Stomach smooth muscle (tissue), 2 donors: Measurements from ENCODE around the gene NOD1.

Experiments used
- H3K27ac ChIP-seq: one replicate; pipeline ENCODE4 v1.7.0; 2013; ENCODE audit warnings: mild to moderate bottlenecking, low read length, inconsistent platforms
- H3K27me3 ChIP-seq, 2 donors: one replicate each; pipeline ENCODE4 v1.7.0; 2013; ENCODE audit warnings: low read length in 2 of 2; ENCODE audit not compliant: insufficient read depth in 2 of 2, control insufficient read depth in 1 of 2
- H3K36me3 ChIP-seq, 2 donors: one replicate each; pipeline ENCODE4 v1.7.0; 2013; ENCODE audit warnings: low read length in 2 of 2; ENCODE audit not compliant: control insufficient read depth in 2 of 2, insufficient read depth in 2 of 2
- H3K4me1 ChIP-seq: one replicate; pipeline ENCODE4 v1.7.0; 2013; ENCODE audit warnings: low read length; ENCODE audit not compliant: control insufficient read depth, insufficient read depth
- H3K4me3 ChIP-seq, 2 donors: one replicate each; pipeline ENCODE4 v1.7.0; 2013; ENCODE audit warnings: low read length in 2 of 2
- H3K9ac ChIP-seq, 2 donors: one replicate each; pipeline ENCODE4 v1.7.0; 2013; ENCODE audit warnings: low read length in 2 of 2, mild to moderate bottlenecking in 1 of 2
- H3K9me3 ChIP-seq, 2 donors: one replicate each; pipeline ENCODE4 v1.7.0; 2013; ENCODE audit warnings: low read length in 2 of 2; ENCODE audit not compliant: control insufficient read depth in 2 of 2
- donor health status: healthy.
- donor health status: Pancreatic carcinoma.

Gene NOD1

DNA sequence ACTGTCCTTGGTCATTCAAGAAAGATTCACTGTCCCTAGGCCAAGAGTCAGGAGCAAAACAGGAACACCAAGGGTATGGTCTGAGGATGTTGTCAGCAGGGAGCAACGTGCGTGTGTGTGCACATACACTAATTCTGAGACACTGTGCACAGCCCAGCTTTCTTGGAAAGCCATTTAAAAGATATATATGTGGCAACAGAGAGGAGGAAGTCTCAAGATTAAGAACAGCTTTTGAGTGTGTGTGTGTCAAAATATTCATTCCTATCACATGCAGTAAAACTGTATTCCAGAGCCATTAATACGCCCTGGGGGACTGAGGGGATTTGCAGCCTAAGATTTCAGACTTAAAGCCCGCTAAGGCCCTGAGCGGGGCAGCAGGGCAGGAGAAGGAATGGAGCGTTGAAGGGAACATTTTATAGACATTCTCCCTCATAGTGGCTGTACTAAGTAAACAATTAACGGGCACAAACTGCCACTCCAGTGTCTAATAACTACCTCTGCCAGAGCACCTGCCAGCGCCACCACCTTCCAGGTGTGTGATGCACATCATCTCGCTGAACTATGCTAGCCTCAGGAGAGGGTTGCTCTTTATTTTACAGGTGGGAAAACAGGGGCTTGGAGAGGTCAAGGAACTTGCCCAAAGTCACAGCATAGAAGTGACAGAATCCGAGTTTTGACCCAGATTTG is 2.0 kb downstream of the NOD1 start:
- H3K4me3 ChIP-seq, result peak overlapping the region in 1 of 2 donors; percentile 35
- peak overlapping the region in 1 of 2 donors; percentile 29 for H3K9ac ChIP-seq
- peaks cover 63% of the 10 kb centered on the region for H3K4me1 ChIP-seq
- H3K27ac ChIP-seq, result peak overlapping the region; percentile 87
- H3K27me3 ChIP-seq, result no peaks in the 10 kb centered on the region
- no peaks in the 10 kb centered on the region for H3K36me3 ChIP-seq
- H3K9me3 ChIP-seq, result no peaks in the 10 kb centered on the region

DNA sequence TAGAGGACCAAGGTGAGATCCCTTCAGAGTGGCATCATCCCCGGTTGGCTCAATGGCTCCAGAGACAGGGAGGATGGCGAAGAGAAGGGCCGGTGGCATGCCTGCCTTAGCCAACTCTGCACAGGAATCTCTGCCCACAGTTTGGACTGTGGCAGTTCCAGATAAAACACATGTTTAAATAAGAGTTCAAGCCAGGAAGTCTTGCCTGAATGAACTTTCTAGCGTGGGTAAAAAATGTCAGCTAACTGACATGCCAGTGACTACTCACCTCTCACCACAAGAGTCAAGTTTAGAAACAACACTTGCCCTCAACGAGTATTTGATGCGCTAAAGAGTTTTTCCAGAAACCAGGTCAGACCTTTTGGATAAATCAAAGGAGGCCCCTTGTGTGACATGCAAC is 3.0 kb downstream of the NOD1 start:
- H3K4me1 ChIP-seq, result peaks cover 72% of the 10 kb centered on the region
- no peak overlapping the region for H3K9ac ChIP-seq
- peak overlapping the region; percentile 58 for H3K27ac ChIP-seq
- H3K36me3 ChIP-seq, result no peaks in the 10 kb centered on the region
- no peaks in the 10 kb centered on the region for H3K27me3 ChIP-seq
- no peak overlapping the region for H3K4me3 ChIP-seq
- no peaks in the 10 kb centered on the region for H3K9me3 ChIP-seq

DNA sequence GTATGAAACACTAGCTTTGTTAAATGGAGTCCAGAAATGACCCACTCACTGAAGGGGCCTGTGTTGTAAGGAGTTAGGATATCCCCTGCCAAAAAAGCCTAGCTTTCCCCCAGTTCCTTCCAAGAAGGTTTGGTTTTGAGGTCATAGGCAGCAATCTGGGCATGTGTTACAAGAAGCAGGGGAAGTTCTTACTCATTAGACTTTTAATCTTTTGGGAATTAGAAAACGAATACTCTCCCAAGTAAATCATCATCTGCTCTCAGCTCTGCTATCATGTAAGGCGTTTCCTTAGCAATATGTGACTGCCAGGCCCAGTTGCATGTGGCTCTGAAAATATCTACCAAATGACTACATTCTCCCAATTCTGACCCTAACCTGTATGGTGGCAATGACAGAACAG is 3.7 kb downstream of the NOD1 start:
- Histone ChIP-seq H3K27ac (peak overlapping the region; percentile 58), H3K4me1 (peaks cover 79% of the 10 kb centered on the region), H3K9ac (no peak overlapping the region), H3K36me3 (no peaks in the 10 kb centered on the region), H3K9me3 (no peaks in the 10 kb centered on the region), H3K4me3 (peak overlapping the region in 1 of 2 donors; percentile 22), H3K27me3 (no peaks in the 10 kb centered on the region)

DNA sequence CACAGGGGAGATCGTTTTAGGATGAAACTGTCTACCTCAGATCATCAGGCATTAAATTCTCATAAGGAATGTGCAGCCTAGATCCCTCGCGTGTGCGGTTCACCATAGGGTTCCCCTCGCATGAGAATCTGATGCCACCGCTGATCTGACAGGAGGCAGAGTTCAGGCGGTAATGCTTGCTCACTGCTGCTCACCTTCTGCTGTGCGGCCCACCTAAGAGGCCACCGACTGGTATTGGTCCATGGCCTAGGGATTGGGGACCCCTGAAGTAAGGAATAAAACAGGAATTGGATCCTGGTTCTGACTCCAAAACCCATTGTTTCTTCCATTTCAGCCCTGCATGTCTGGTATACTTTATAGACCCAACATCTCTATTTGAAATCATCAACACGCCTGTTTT is 4.1 kb downstream of the NOD1 start:
- H3K27me3 ChIP-seq, result no peaks in the 10 kb centered on the region
- peak overlapping the region; percentile 58 for H3K27ac ChIP-seq
- H3K9me3 ChIP-seq, result no peaks in the 10 kb centered on the region
- H3K9ac ChIP-seq, result no peak overlapping the region
- peak overlapping the region in 1 of 2 donors; percentile 22 for H3K4me3 ChIP-seq
- no peaks in the 10 kb centered on the region for H3K36me3 ChIP-seq
- H3K4me1 ChIP-seq, result peaks cover 81% of the 10 kb centered on the region

GRCh38 chr7:30473903-30474302 is 4.7 kb downstream of the NOD1 start:
- Histone ChIP-seq H3K4me3 (no peak overlapping the region), H3K36me3 (no peaks in the 10 kb centered on the region), H3K9me3 (no peaks in the 10 kb centered on the region), H3K9ac (no peak overlapping the region), H3K4me1 (peaks cover 86% of the 10 kb centered on the region), H3K27me3 (no peaks in the 10 kb centered on the region), H3K27ac (peak overlapping the region; percentile 46)

DNA sequence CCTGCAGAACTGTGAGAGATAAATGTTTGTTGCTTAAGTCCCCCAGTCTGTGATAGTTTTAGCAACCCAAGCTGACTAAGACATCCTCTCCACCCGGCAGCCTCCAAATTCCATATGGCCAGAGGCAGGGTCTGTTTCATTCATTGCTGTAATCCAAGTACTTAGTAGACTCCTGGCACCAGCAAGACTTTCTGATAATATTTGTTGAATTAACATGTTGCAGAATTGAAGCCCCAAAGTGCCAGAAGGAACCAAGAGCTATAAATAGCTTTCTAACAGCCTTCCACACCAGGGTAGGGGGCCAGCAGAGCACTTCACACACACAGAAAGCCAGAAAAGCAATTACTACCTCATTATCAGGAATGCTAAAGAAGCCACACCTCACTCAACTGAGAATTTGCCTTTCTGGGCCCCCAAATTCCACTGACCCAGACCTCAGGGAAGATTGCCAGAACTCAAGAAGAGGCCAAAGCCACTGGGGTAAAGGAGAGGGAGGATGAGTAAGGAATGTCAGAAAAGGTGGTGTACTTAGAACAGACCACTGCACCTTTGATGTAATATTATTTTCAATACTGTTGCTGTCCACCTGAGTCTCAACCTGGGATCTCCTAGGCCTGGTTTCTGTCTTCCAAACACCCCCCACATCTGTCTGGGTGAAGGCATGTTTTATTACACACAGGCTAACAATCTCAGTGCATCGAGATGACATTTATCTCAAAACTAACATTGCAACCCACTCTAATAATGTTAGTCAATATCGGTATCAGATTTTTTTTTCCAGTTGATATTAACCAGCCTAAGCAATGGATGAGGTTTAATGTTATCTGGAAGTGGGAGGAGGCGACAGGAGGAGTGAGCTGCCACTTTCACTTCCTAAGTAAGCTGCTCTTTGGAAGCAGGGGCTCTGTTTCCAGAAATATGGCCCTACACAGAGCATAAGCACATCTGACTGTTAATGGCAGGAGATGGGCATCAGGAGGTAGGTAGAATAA is 5.5 kb downstream of the NOD1 start:
- H3K36me3 ChIP-seq, result no peaks in the 10 kb centered on the region
- peaks cover 89% of the 10 kb centered on the region for H3K4me1 ChIP-seq
- no peaks in the 10 kb centered on the region for H3K27me3 ChIP-seq
- no peak overlapping the region for H3K4me3 ChIP-seq
- no peaks in the 10 kb centered on the region for H3K9me3 ChIP-seq
- no peak overlapping the region for H3K9ac ChIP-seq
- H3K27ac ChIP-seq, result peak overlapping the region; percentile 92

DNA sequence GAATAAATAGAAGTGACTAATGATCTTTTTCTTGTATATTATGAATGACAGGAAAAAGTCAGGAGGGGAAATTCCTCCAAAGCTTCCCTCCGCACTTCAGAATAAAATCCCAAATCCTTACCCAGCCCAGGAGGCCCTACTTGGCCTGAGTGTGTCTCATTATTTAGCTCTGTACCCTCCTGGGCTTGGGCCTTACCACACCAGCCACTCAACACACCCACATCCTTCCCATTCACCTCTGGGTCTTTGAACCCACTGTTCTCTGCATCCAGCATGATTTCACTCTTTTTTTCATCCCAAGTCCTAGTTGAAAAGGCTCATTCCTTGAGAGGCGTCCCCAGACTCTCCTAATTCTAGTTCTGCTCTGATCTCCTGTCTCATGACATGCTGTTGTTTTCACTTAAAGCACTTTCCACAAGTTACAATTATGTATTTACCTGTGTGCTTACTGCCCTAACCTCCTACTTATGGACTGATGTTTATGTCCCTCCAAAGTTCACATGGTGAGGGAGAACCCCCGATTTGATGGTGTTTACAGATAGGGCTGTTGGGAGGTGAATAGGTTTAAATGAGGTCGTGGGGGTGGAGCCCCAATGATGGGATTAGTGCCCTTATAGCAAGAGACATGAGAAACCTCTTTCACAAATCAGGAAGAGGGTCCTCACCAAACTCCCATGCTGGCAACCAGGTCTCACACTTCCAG is 6.4 kb downstream of the NOD1 start:
- Histone ChIP-seq H3K9ac (no peak overlapping the region), H3K4me3 (no peak overlapping the region), H3K4me1 (peaks cover 80% of the 10 kb centered on the region), H3K36me3 (no peaks in the 10 kb centered on the region), H3K9me3 (no peaks in the 10 kb centered on the region), H3K27ac (peak overlapping the region; percentile 92), H3K27me3 (no peaks in the 10 kb centered on the region)

- H3K36me3 ChIP-seq, result no peaks in the 10 kb centered on the region
- H3K4me1 ChIP-seq, result peaks cover 73% of the 10 kb centered on the region
- H3K27ac ChIP-seq, result peak overlapping the region; percentile 92
- H3K9me3 ChIP-seq, result no peaks in the 10 kb centered on the region
- peak overlapping the region in 1 of 2 donors; percentile 1 for H3K9ac ChIP-seq
- H3K27me3 ChIP-seq, result no peaks in the 10 kb centered on the region
- peak overlapping the region in 1 of 2 donors; percentile 60 for H3K4me3 ChIP-seq
Measured at GRCh38 chr7:30471205-30471604, 7.4 kb downstream of the NOD1 start.

DNA sequence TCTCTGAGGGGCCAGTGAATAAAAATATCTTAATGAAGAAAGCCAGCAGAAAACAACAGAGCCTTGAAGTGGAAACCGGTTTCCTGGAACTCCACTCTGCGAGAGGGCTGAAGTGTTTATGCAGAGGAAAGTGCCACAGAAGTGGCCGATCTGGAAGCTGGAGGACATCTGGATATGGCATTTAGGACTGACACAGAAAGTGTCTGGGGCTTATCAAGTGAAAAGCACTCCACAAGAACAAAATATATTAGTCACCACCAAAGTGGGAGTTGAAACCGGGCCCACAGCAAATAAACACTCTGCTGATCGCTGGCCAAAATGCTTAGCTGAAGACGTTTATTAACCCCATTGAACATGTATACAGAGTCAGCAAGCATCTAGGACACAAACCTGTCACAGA is 7.8 kb downstream of the NOD1 start:
- Histone ChIP-seq H3K27me3 (no peaks in the 10 kb centered on the region), H3K9ac (peak overlapping the region; percentile 21 to 24), H3K36me3 (no peaks in the 10 kb centered on the region), H3K4me1 (peaks cover 75% of the 10 kb centered on the region), H3K9me3 (no peaks in the 10 kb centered on the region), H3K4me3 (peak overlapping the region in 1 of 2 donors; percentile 60), H3K27ac (peak overlapping the region; percentile 92)

- peaks cover 73% of the 10 kb centered on the region for H3K4me1 ChIP-seq
Measured at GRCh38 chr7:30470163-30470770, 8.3 kb downstream of the NOD1 start.

More at GRCh38 chr7:30470163-30470770, 8.3 kb downstream of the NOD1 start:
- Histone ChIP-seq H3K9ac (peak overlapping the region; percentile 24 to 60), H3K27ac (peak overlapping the region; percentile 92), H3K36me3 (no peaks in the 10 kb centered on the region), H3K9me3 (no peaks in the 10 kb centered on the region), H3K4me3 (peak overlapping the region; percentile 34 to 60), H3K27me3 (no peaks in the 10 kb centered on the region)
